ENCODE data around the gene CDH24.
A peak's percentile ranks its signal among the peaks of the same experiment; 100 is the strongest.

The CDH24 gene, protein sequence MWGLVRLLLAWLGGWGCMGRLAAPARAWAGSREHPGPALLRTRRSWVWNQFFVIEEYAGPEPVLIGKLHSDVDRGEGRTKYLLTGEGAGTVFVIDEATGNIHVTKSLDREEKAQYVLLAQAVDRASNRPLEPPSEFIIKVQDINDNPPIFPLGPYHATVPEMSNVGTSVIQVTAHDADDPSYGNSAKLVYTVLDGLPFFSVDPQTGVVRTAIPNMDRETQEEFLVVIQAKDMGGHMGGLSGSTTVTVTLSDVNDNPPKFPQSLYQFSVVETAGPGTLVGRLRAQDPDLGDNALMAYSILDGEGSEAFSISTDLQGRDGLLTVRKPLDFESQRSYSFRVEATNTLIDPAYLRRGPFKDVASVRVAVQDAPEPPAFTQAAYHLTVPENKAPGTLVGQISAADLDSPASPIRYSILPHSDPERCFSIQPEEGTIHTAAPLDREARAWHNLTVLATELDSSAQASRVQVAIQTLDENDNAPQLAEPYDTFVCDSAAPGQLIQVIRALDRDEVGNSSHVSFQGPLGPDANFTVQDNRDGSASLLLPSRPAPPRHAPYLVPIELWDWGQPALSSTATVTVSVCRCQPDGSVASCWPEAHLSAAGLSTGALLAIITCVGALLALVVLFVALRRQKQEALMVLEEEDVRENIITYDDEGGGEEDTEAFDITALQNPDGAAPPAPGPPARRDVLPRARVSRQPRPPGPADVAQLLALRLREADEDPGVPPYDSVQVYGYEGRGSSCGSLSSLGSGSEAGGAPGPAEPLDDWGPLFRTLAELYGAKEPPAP

GRCh38 chr14:23056956-23057756 lies at the start of gene CDH24:
CDH24 (minus strand) TSS chr14:23057520; CDS start chr14:23055733, 1,787 bp downstream.
- no peak for FAIRE-seq

DNA sequence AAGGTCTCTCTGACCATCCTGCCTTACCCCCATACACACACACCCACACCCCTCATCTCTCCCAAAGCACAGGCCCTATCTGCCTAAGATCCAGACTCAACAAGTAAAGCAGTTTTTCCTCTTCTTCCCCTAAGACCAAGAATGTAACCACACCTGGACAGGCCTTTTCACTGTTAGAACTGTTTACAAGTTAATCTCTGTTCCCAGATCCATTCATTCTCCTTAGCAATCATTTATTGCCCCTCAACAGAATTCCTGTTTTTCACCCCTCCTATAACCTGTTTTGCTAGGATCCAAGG lies 49.4 kb upstream of the CDH24 start:
- FAIRE-seq, result no peak

DNA sequence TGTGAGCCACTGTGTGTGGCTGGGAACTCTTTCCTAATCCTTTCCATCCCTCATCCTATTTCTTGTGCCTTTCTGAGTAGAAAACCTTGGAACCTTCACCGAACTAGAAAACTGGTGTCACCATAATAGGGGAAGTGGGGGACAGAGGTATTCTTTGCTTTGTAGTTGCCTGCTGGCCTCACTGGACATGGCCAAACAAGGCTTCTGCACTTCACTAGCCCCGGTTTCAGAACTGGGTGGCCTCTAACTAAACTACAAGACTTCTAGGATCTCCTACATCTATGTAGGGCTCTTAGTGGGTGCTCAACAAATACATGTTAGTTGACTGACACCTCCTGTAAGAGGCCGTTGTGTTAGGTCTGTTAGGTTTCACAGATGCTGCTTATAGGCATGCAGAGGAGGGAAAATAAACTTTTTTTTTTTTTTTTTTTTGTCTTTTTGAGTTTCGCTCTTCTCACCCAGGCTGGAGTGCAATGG lies 48.1 kb upstream of the CDH24 start:
- FAIRE-seq, result no peak

DNA sequence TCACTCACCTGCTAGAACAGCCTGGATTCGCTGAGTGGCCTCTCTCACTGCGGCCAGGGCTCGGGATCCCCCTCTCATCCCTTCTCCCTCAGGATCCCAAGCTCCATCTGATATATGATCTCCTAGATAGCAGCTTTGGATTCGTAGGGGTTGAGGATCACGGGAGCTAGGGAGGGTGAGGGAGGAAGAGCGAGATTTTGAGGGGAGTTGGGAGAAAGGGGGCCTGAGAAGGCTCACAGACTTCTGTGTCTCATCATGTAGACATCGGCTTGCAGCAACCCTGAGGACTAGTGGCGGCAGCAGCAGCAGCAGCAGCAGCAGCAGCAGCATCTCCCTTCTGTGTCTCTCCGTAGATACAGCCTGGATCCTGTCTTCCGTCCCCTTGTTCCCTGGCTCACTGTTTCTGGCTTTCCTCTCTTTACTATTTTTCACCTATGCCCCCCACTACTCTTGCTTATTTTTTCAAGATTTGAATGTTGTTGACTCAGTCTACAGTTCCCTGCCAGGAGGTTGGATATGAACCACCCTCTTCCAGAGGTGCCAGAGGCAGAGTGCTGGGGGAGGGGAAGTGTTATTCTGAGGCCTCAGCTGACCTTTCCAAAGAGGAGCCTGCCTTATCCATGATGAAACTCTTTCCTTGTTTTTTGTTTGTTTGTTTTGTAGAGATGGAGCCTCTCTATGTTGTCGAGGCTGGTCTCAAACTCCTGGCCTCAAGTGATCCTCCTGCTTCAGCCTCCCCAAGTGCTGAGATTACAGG lies 47.4 kb upstream of the CDH24 start, which contains the start of gene CIROP:
CIROP (minus strand) TSS at position 399 of the 757 bp plus-strand sequence; CDS start at position 330, 69 bp downstream.
- no peak for FAIRE-seq

- no peak for FAIRE-seq
Observed at GRCh38 chr14:23104070-23104590, 46.8 kb upstream of the CDH24 start.

DNA sequence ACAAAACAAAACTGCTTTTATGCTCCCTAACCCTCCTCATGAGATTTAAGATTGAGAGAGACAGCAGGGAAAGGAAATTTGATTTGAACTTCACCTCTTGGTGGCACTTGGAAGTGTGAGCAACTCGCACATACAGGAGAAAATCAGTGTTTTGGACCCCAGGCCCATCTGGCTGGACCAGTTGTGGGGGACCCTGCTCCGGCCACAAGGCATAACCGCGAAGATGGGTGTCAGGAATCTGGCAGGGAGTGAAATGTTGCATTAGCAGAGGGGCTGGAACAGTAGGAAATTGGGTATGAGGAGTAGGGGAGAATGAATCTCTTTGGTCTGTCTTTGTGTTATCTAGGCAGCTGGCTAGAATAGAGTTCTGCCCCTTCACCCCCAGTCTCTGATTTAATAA lies 46.3 kb upstream of the CDH24 start:
- FAIRE-seq, result no peak

- FAIRE-seq, result no peak
Observed at GRCh38 chr14:23102801-23103200, 45.5 kb upstream of the CDH24 start.

DNA sequence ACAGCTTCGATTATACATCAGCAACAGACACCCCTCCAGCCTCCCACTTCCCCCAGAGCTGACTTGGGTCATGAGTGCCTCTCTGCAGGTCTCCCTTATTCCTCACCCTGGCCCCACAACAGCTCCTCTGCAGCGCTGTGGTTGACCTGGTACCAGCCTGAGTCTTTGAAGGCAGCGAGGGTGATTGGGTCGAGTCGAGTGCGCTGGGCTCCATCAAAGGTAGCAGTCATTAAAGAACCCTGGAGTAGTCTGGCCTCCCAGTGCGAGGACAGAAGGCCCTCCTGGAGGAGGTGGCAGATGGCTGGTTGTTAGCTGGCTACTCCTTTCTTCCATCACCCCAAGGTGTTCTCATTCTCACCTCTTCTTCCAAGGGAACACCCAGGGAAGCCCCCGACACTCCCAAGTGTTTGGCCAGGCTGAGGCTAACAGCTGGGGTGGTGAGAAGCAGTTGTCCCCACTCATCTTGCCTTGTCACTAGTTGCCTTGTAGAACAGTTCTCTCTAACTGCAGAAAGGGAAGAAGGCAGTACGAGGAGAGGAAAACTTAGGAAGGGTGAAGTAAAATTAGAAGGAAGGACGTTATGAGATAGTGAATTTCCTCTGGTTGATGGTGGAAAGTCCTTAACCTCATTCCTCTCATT lies 44.8 kb upstream of the CDH24 start:
- no peak for FAIRE-seq

DNA sequence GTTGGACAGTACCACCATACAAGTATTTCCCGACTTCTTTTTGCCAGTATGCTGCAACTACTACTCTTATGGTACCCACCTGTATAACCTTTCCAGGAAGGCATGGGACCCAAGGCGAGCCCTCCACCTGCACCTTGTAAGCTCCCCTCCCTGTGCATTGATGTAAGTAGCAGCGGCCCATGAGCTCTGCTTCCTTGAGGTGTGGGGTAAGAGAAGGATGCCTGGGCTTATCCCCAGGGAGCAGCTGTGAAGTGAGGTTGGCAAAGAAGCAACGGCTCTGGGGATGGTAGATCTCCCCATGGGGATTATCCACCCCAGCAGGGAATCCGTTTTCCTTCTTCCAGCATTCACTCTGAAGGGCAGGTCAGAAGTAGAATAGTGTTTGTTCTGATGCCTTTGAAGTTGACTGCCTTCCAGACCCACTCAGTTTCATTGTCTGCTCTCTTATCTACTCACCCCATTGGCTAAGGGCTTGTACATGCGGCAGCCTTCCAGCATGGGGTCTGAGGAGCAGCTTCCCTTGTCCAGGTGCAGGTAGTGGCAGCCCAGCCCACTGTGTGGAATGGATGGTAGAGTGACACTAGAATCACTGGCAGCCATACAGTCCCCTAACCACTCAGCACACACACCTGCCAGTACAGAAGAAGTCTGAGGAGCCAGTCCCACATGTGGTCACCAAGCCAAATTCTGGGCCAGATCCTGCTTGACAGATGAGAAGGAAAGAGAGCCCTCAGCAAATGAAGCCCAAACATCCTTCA lies 44.1 kb upstream of the CDH24 start:
- no peak for FAIRE-seq

DNA sequence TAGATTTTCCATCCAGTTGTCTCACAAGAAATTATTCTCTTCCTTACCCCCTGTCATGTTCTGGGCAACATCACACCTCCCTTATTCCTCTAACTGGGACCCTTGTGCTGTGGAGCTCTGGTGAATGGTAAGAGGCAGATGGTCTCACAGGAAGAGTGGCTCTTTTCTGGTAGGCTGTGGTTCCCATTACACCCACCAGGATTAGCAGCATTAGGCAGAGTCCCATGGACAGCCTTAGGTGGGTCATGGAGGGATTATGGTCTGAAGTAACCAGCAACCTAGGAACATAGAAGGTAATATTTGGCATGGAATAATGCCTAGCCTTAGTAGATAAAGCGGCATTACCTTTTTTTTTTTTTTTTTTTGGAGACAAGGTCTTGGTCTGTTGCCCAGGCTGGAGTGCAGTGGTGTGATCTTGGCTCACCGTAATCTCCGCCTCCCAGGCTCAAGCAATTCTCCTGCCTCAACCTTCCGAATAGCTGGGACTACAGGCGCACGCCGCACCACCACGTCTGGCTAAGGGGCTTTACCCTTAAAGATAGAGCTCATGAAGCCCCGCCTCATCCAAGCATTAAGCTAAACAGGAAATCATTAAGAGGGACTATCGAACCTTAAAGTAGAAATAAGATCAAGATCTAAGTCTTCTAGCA lies 42.0 kb upstream of the CDH24 start:
- FAIRE-seq, result no peak

GRCh38 chr14:23097786-23098185 lies 40.5 kb upstream of the CDH24 start:
- no peak for FAIRE-seq

GRCh38 chr14:23095196-23096108 lies 38.1 kb upstream of the CDH24 start, which contains the start of gene C14orf119:
C14orf119 (plus strand) TSS chr14:23095505; CDS start chr14:23097659, 2,154 bp downstream.
- peak; percentile 100 for FAIRE-seq

DNA sequence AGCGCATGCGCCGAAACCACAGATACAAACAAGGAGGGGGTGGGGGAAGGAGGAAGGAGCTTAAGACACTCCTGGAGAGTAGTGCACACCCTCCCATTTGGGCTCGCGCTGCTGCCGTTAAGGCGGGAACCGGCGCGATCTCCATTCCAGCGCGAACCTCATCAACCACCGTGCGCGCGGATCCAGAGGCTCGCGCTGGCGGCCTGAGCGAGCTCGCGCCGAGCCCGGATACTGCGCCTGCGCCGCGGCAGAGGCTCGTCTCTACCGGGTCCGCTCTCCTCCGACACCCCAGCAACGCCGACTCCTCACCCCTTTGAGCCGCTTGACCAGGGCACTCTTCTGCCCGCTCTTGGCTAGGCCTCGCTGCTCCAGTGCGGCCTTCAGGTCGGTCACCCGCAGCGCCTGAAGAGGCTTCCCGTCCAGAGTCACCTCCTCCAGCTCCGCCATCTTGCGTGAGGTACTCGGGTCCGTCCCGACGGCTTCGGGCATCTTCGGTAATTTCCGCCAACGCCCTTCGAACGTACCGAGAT lies 37.4 kb upstream of the CDH24 start, which contains the start of gene ACIN1:
ACIN1 (minus strand) TSS at position 471 of the 530 bp plus-strand sequence; CDS start at position 447, 24 bp downstream.
- no peak for FAIRE-seq

GRCh38 chr14:23093991-23094665 lies 36.8 kb upstream of the CDH24 start:
- FAIRE-seq, result peak; percentile 13

- FAIRE-seq, result no peak
Observed at GRCh38 chr14:23093526-23093925, 36.2 kb upstream of the CDH24 start.

DNA sequence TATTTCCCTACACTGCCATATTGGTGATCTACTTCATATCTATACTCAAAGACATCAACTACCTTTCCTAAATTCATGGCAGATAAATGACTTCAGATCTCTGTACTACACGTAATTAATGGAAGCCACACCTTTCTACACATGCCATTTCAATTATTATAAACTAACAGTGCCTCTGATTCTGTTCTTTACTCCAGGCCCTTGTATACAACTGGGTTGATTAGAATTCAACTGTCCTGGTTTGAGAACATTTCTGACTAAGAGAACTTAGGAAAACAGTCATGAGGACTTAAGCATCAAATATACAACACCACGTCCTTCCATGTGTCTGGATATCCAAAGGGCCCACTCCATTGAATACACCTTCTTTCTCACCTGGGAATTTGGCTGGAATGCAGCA lies 35.8 kb upstream of the CDH24 start:
- FAIRE-seq, result no peak

DNA sequence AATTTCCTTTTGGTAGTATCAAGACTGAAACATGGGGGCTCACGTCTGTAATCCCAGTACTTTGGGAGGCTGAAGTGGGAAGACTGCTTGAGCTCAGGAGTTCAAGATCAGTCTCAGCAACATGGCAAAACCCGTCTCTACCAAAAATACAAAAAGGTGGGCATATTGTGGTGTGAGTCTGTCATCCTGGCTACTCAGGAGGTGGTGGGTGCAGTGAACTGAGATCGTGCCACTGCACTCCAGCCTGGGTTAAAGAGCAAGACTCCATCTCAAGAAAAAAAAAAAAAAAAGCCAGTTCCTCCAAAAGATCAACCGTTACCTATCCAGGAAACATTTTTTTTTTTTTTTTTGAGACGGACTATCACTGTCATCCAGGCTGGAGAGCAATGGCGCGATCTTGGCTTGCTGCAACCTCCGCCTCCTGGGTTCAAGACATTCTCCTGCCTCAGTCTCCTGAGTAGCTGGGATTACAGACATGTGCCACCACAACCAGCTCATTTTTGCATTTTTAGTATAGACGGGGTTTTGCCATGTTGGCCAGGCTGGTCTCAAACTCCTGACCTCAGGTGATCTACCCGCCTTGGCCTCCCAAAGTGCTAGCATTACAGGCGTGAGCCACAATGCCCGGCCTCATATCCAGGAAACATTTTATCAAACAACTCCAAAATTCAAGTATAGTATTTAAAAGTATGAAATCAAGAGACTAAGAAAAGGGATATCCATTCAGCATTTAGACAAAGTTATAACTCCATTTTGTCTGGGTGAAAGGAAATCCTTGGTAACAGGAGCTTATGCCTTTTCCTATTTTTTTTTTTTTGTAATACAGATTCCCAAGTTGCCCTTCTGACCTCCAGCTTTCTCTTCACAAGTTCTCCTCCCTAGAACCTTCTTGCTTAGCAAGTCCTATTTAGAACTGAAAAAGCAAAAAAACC lies 34.2 kb upstream of the CDH24 start:
- FAIRE-seq, result no peak
